GM18499 (cell line): ENCODE measurements around the gene TAOK2.
"Not testable (repeated sequence)": the region's sequence is repeated elsewhere in the genome, so short reads cannot be mapped to it uniquely, and the experiment has no call there.

Source experiments
- ATAC-seq: cut with Tn5 transposase; IDR thresholded peaks from one replicate; pipeline ENCODE4 v1.9.1; 2021; ENCODE audit warnings: moderate number of reproducible peaks; ENCODE audit not compliant: insufficient read depth, unreplicated experiment

Gene TAOK2

DNA sequence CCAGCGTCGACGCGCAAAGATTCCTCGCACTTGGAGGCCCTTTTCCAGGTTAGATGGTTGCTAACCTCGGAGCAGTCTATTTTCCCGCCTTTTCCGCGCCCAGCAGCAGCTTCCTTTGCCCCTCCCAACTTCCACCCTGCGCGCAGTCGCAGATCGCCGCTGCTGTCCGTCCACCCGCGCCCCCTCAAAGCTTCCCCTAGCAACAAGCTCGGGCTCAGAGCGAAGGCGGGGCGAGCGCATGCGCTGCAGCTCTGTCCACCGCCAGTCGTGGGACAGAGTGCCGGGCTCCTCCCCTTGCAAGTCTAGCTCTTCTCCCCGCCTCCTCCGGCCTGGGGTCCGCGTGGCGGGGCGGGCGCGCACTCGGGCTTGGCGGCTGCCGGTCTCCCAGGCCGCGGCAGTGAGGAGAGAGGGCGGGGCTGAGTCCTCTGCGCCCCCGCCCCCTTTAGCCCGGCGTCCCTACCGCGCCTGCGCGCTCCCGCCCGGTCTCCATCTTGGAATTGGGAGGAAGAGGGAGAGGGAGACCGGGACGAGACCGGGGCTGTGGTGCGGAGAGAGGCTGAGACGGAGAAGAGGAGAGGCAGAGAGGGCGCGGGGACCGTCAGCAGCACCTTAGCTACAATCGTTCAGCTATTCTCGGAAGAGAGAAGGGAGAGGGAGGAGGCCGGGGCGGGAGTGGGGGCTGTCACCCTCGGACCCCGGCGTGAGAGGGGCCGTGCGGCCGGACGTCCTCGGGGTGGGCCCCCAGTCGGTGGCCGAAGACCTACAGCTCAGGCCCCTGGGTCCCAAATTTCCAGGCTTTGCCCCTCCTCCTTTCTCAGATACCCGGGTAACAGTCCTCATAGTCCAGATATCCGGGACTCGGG lies at the start of gene TAOK2:
TSS of gene TAOK2 (plus strand) at position 485 of the 863 bp plus-strand sequence. CDS start 3,905 bp downstream, outside the sequence.
- ATAC-seq: peak; percentile 73

DNA sequence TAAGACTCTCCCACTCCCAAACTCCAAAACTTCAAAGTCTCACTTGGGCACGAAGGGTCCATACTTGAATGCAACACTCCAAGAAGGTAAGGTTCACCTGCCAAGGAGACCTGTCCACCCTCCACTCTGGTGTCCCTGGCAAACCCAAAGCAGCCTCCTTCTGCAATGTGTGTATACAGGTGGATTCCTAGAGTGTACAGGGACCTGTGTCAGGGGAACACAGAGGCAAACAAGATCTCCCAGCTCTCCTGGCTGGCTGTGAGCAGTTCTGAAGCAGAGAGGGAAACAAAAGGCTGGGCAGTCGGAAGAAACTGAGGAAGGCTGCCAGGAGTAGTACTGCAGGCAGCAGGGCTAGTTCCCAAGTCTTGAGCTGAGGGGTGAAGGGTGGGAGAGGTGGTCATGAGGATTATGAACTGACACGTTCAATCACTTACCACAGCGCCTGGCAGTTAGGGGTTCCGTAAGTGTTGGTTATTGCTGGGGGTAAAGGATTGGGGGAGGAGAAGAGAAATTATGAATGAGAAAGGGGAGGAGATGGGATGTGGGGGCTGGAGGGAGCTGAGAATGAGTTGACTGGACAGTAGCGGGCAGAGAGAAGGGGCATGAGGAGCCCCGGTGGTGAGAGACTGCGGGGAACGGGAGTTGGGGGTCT lies 48.4 kb upstream of the TAOK2 start:
- no peak for ATAC-seq

GRCh38 chr16:29925781-29926710 lies 47.6 kb upstream of the TAOK2 start, which contains the start of gene KCTD13:
TSS of gene KCTD13 (minus strand) at chr16:29926226. CDS start at chr16:29926033, 193 bp downstream.
- peak; percentile 54 for ATAC-seq

GRCh38 chr16:29926711-29927052 lies 47.0 kb upstream of the TAOK2 start:
- ATAC-seq: no peak

DNA sequence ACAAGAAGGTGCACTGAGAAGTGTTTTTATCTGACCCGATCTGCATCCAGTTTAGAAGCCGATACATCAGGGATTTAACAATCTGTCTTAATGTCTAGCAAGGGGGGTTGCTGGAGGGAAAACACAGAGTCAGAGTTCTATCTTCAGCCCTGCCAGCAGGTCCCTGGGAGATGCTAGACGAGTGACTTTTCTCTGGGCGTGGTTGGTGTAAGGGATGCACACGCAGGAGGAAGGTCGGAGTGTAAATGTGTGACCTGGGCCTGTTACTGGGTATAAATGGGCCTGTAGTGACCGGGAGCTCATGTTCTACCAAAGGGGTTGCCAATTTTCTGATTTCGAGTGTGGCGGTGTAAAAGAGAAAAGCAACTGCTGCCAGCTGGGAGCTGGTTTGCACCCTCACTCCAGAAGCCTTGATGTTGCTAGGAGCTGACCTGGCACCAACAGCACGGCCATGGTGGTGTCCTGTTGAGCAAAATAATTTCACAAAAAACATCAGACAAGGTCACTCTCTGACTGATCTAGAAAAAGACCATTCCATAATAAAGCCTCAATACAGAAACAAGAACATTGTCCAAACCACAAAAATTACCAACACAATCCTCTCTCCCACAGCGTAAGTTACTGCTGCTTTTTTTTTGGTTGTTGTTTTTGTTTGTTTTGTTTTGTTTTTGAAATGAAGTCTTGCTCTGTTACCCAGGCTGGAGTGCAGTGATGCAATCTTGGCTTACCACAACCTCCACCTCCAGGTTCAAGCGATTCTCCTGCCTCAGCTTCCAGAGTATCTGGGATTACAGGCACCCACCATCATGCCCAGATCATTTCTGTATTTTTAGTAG lies 46.4 kb upstream of the TAOK2 start:
- ATAC-seq: no peak

- ATAC-seq: not testable (repeated sequence)
These were observed 41.9 kb upstream of the TAOK2 start for GRCh38 chr16:29931750-29932149.

- no peak for ATAC-seq
These were observed 33.0 kb upstream of the TAOK2 start for GRCh38 chr16:29940656-29941055.

DNA sequence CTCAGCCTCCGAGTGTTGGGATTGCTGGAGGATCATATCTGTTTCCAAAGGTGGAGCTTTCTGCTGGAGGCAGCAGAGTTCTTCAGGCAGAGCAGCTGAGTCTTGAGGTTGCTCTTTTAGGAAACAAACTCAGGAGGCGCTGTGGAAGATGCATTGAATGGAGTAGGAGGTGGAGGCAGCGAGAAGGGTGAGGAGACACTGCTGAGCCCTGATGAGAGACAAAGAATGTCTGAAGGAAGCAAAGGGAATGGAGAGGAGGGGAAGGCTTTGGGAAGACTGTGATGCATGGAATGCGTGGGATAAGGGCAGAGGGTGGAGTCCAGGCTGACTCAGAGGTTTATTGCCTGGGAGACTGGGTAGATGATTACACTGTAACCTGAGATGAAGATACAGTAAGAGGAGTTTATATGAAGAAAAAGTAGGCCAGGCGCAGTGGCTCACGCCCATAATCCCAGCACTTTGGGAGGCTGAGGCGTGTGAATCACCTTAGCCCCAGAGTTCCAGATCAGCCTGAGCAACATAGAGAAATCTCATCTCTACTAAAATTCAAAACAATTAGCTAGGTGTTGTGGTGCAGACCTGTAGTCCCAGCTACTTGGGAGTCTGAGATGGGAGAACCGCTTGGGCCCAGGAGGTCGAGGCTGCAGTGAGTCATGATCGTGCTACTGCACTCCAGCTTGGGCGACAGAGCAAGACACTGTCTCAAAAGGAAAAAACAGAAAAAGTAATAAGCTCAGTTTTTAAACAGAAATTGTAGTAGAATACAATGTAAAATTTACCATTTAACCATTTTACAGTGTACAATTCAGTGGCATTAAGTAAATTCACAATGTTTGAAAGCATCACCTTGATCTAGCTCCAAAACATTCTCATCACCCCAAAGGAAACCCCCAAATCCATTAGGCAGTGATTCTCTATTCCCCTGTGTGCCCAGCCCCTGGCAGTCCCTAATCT lies 29.5 kb upstream of the TAOK2 start:
- no peak for ATAC-seq

DNA sequence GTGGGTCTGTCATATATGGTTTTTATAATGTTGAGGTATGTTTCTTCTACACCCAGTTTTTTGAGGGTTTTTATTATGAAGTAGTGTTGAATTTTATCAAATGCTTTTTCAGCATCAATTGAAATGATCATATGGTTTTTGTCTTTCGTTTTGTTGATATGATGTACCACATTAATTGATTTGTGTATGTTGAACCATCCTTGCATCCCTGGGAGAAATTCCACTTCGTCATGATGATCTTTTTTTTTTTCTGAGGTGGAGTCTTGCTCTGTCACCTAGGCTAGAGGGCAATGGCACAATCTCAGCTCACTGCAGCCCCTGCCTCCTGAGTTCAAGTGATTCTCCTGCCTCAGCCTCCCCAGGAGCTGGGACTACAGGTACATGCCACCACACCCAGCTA lies 25.8 kb upstream of the TAOK2 start:
- ATAC-seq: no peak

DNA sequence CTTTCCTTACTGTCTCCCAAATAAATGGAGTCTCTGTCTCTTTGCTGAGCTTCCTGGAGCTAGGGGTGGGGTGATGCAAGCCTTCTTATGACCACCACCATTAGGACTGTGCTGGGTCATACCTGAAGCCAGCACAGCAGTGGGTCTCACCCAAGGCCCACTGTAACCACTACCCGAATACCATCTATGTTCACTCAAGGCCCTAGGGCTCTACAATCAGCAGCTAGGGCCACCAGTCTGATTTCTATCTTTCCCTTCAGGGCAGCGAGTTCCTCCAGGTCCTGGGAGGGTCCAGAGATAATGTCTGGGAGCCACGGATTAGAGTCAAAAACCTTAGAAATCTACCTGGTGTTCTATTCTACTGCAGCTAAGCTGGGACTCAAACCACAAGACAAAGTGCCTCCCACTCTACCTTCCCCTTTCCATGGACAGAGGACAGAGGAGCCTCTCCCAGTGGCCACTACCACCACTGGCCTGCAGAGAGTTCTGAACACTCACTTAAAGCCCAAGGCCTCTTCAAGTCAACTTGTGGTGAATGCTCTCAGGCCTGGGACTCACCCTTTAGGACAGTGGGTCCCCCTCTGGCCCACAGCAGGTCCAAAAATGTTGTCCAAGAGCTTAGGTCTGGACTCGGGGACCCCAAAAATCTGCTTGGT lies 22.7 kb upstream of the TAOK2 start:
- ATAC-seq: no peak

GRCh38 chr16:29951625-29952365 lies 21.9 kb upstream of the TAOK2 start:
- ATAC-seq: no peak

DNA sequence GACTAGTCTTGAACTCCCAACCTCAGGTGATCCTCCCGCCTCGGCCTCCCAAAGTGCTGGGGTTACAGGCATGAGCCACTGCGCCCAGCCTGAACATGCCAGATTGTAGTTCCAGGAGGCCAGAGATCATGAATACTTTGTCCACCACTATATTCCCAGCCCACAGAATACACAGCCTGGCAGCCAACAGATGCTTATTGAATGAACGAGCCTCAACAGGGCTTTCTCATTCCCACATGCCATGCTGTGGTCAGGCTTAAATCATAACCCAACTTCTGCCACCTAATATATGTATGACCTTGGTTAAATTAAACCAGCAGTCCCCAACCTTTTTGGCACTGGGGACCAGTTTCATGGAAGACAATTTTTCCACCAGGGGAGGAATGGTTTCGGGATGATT lies 14.9 kb upstream of the TAOK2 start:
- no peak for ATAC-seq

DNA sequence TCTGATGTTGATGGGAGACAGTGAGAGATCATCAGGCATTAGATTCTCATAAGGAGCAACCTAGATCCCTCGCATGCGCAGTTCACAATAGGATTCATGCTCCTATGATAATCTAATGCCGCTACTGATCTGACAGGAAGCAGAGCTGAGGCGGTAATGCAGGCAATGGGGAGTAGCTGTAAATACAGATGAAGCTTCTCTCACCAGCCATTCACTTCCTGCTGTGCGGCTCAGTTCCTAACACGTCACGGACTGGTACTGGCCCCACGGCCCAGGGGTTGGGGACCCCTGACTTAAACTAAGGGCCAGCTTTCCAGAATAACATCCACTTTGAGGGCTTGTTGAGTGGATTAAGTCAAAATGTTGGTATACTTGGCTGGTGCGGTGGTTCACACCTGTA lies 14.4 kb upstream of the TAOK2 start:
- ATAC-seq: no peak

- ATAC-seq: not testable (repeated sequence)
These were observed 13.8 kb upstream of the TAOK2 start for GRCh38 chr16:29959821-29960220.

- ATAC-seq: no peak
These were observed 12.6 kb upstream of the TAOK2 start for GRCh38 chr16:29961127-29961478.

DNA sequence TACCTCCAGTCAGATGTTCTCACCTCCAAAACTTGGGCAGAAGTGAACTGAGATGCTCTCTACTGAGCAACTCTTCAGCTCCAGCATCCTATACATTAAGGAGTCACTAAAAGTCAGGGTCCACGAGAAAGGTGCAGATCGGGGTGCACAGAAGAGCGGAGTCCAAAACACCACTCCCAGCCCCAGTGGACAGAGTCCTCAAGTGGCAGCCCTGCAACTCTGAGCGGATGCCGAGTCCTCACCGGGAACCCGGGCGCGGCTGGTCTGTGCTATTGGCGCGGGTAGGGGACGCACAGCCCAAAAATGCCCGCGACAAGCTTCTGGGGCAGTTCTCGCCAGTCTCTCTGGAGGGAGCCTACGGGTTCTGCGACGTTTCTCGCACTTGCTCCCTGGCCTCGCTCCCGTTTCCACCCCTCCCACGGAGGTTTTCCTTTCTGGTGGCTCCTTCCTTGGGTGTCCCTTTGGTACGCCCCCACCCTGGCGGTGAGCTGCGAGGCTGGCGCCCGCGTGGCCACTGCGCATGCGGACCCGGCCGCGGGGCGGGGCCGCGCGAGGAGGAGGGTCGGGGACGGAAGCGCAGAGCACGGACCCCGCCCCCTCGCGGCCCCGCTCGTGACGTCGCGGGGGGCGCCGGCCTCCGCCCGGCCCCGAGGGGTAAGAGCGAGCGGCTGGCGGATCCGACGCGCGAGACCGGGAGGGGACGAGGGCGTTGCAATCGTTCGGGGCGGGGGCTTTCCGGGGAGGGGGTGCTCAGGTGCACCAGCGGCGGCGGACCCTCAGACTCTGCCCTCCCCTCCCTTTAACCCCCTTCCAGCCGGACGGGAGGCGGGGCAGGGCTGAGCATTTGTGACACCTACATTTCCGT lies 12.0 kb upstream of the TAOK2 start, which contains the start of gene TMEM219:
TSS of gene TMEM219 (plus strand) at position 601 of the 865 bp plus-strand sequence. CDS start 1,065 bp downstream, outside the sequence.
- ATAC-seq: no peak
